ENCODE measurements around the gene JHY. TPM values are rescaled to one million over a fixed set of nuclear protein-coding genes. Genes with fewer than 3 reads are reported as not detected.

JHY gene
- total RNA-seq, 1 experiment from 2014 or later: 0.79 TPM

GRCh38 chr11:122981388-122982264, 99.1 kb downstream of the JHY start, which contains the start of gene BSX:
BSX (minus strand) TSS chr11:122981834; CDS start chr11:122981671, 163 bp downstream.
- WGBS (ENCODE audit: extremely low coverage, insufficient read length, low lambda C conversion rate): no CpG with 5 or more reads among the region's 35 CpGs
- H3K9me3 ChIP-seq (ENCODE audit: control insufficient read depth, low read depth, low read length): no peaks in the 10 kb centered on the region
- no peak within 1 kb of the TSS for H2BK5ac ChIP-seq (ENCODE audit: insufficient read length, low read length)
- H2BK20ac ChIP-seq (ENCODE audit: low read depth, low read length, poor library complexity, severe bottlenecking): no peak within 1 kb of the TSS
- no peaks in the 10 kb centered on the region for H3K79me2 ChIP-seq (ENCODE audit: insufficient read depth, low read length)
- H4K91ac ChIP-seq (ENCODE audit: insufficient read length, low read depth, low read length): no peak within 1 kb of the TSS
- H3K9ac ChIP-seq (ENCODE audit: extremely low read depth, insufficient read length, low read length): no peak within 1 kb of the TSS
- H3K23me2 ChIP-seq (ENCODE audit: insufficient read length, low read depth, low read length, poor library complexity, severe bottlenecking): peaks cover 19% of the 10 kb centered on the region
- H3K56ac ChIP-seq (ENCODE audit: insufficient read length, low read depth, low read length): no peak within 1 kb of the TSS
- H2BK15ac ChIP-seq (ENCODE audit: low read depth, low read length): no peak within 1 kb of the TSS
- H2AK5ac ChIP-seq (ENCODE audit: insufficient read length, low read length): no peak within 1 kb of the TSS
- peaks cover 73% of the 10 kb centered on the region for H3K27me3 ChIP-seq (ENCODE audit: insufficient read depth, low read length)
- H2AFZ ChIP-seq (ENCODE audit: low read length): no peak within 1 kb of the TSS
- peak within 1 kb of the TSS; percentile 37 for H3K4me2 ChIP-seq (ENCODE audit: insufficient read depth, insufficient read length, low read length)
- H3K23ac ChIP-seq (ENCODE audit: insufficient read length, low read depth, low read length): no peak within 1 kb of the TSS
- no peaks in the 10 kb centered on the region for H4K20me1 ChIP-seq (ENCODE audit: control insufficient read depth, insufficient read depth, insufficient read length)
- no peak within 1 kb of the TSS for H4K5ac ChIP-seq (ENCODE audit: insufficient read length, low read depth, low read length)
- H3K27ac ChIP-seq (ENCODE audit: insufficient read length, low read depth, low read length): no peak within 1 kb of the TSS
- no peak within 1 kb of the TSS for H3K4ac ChIP-seq (ENCODE audit: low read depth, low read length)
- no peak within 1 kb of the TSS for H3K27ac Mint-ChIP-seq
- H3K4me1 Mint-ChIP-seq: peaks cover 44 to 52% of the 10 kb centered on the region in 2 experiments
- H3K4me3 Mint-ChIP-seq: peak within 1 kb of the TSS in 1 of 2 experiments; percentile 12; a peak in 1 of 5 replicates
- H2BK12ac ChIP-seq (ENCODE audit: insufficient read length, low read depth, low read length): no peak within 1 kb of the TSS
- no peaks in the 10 kb centered on the region; a peak in 2 of 7 replicates for H3K36me3 Mint-ChIP-seq (ENCODE audit: insufficient read depth in 1 of 3, low read depth in 3 of 3)
- peak; percentile 96 for DNase-seq
- no peak within 1 kb of the TSS for H3K14ac ChIP-seq (ENCODE audit: insufficient read depth, low read length)
- H3K9me3 Mint-ChIP-seq: peaks cover 5 to 10% of the 10 kb centered on the region in 2 experiments
- H3K79me1 ChIP-seq (ENCODE audit: insufficient read depth, low read depth, low read length, poor library complexity, severe bottlenecking): no peaks in the 10 kb centered on the region
- no peak within 1 kb of the TSS for H3T11ph ChIP-seq (ENCODE audit: low read length)
- no peak for TF ChIP-seq CTCF (conservative IDR thresholded peaks at IDR 0.05)
- no peak within 1 kb of the TSS for H4K8ac ChIP-seq (replicated peaks; ENCODE audit: insufficient read length, low read depth, low read length)
- no peak within 1 kb of the TSS for H3K18ac ChIP-seq (ENCODE audit: insufficient read length, low read depth, low read length)
- H3K27me3 Mint-ChIP-seq (ENCODE audit: low read depth): peaks cover 99% of the 10 kb centered on the region
- no peak within 1 kb of the TSS for H2BK120ac ChIP-seq (ENCODE audit: low read depth, low read length, poor library complexity, severe bottlenecking)
- no peaks in the 10 kb centered on the region; the same call in 1 of the 2 replicates for H3K4me1 ChIP-seq (ENCODE audit: insufficient read depth, low read length)
